HEK293 (cell line): ENCODE measurements around the gene PPIP5K2.

Source experiments
- CTCF ChIA-PET: fragments of 350-600 bp; formaldehyde crosslinking; extraction: SDS; loops from one replicate; lab custom pipeline; 2021; ENCODE audit warnings: antibody characterized with exemption; lab: Yijun Ruan, JAX
- POLR2A ChIA-PET: fragments of 300-600 bp; formaldehyde crosslinking; extraction: SDS; loops from one replicate; lab custom pipeline; 2020; ENCODE audit warnings: antibody characterized with exemption, inconsistent platforms; lab: Yijun Ruan, JAX
- H3K27ac ChIP-seq: fragments of 200-500 bp; sonication (Bioruptor generic); 2 replicates; pipeline ENCODE4 v1.5.1; 2014; ENCODE audit warnings: low read depth, low read length, control low read depth, inconsistent platforms; ENCODE audit errors: extremely low read depth
- H3K36me3 ChIP-seq, 2 experiments: fragments of 200-500 bp in 1 of 2; sonication (Bioruptor generic) in 1 of 2; 1 replicate in 1 of 2; 2 replicates in 1 of 2; pipeline ENCODE4 v1.5.1; 2014 to 2017; ENCODE audit warnings: inconsistent platforms in 2 of 2, low read length in 2 of 2; ENCODE audit not compliant: control insufficient read depth in 2 of 2, insufficient read depth in 1 of 2
- H3K4me1 ChIP-seq: fragments of 200-500 bp; sonication (Bioruptor generic); 2 replicates; pipeline ENCODE4 v1.5.1; 2014; ENCODE audit warnings: mild to moderate bottlenecking, low read length, inconsistent platforms; ENCODE audit not compliant: control insufficient read depth, insufficient read depth
- H3K4me3 ChIP-seq: 2 replicates; pipeline ENCODE4 v1.5.1; 2011; ENCODE audit warnings: low read depth, mild to moderate bottlenecking, control low read depth, low read length, moderate library complexity
- H3K9me3 ChIP-seq: fragments of 200-500 bp; sonication (Bioruptor generic); 2 replicates; pipeline ENCODE4 v1.5.1; 2014; ENCODE audit warnings: low read depth, low read length, inconsistent platforms; ENCODE audit not compliant: control insufficient read depth, insufficient read depth
- OSR2 ChIP-seq: fragments of 450-650 bp; formaldehyde crosslinking; IDR thresholded peaks from 2 replicates; pipeline ENCODE4 v1.5.1; 2016; ENCODE audit warnings: missing biosample characterization, missing genetic modification characterization
- WT1 ChIP-seq: fragments of 450-650 bp; formaldehyde crosslinking; IDR thresholded peaks from 2 replicates; pipeline ENCODE4 v1.5.1; 2016; ENCODE audit warnings: missing biosample characterization, missing genetic modification characterization
- ZBTB8A ChIP-seq: fragments of 450-650 bp; formaldehyde crosslinking; IDR thresholded peaks from 2 replicates; pipeline ENCODE4 v1.5.1; 2016; ENCODE audit warnings: missing biosample characterization, missing genetic modification characterization
- ZNF121 ChIP-seq: fragments of 450-650 bp; formaldehyde crosslinking; IDR thresholded peaks from 2 replicates; pipeline ENCODE4 v1.5.1; 2016; ENCODE audit warnings: missing biosample characterization, missing genetic modification characterization
- ZNF184 ChIP-seq: fragments of 450-650 bp; IDR thresholded peaks from 2 replicates; pipeline ENCODE4 v1.5.1; 2018; ENCODE audit warnings: missing biosample characterization, mild to moderate bottlenecking, missing genetic modification characterization
- ZNF239 ChIP-seq: fragments of 450-650 bp; formaldehyde crosslinking; IDR thresholded peaks from 2 replicates; pipeline ENCODE4 v1.5.1; 2016; ENCODE audit warnings: missing biosample characterization, missing genetic modification characterization
- ZNF354C ChIP-seq: fragments of 450-650 bp; formaldehyde crosslinking; IDR thresholded peaks from 2 replicates; pipeline ENCODE4 v1.5.1; 2016; ENCODE audit warnings: missing biosample characterization, missing genetic modification characterization, low read depth, borderline replicate concordance
- ZNF394 ChIP-seq: fragments of 450-650 bp; formaldehyde crosslinking; IDR thresholded peaks from 2 replicates; pipeline ENCODE4 v1.5.1; 2016; ENCODE audit warnings: missing biosample characterization, missing genetic modification characterization, mild to moderate bottlenecking, moderate library complexity, borderline replicate concordance
- ZNF423 ChIP-seq: fragments of 450-650 bp; formaldehyde crosslinking; IDR thresholded peaks from 2 replicates; pipeline ENCODE4 v1.5.1; 2016; ENCODE audit warnings: missing biosample characterization, missing genetic modification characterization
- ZNF473 ChIP-seq: fragments of 450-650 bp; formaldehyde crosslinking; IDR thresholded peaks from 2 replicates; pipeline ENCODE4 v1.5.1; 2017; ENCODE audit warnings: missing biosample characterization, missing genetic modification characterization
- ZNF529 ChIP-seq: fragments of 450-650 bp; formaldehyde crosslinking; IDR thresholded peaks from 2 replicates; pipeline ENCODE4 v1.5.1; 2017; ENCODE audit warnings: missing genetic modification characterization, missing biosample characterization; ENCODE audit not compliant: insufficient replicate concordance
- ZNF585B ChIP-seq: fragments of 450-650 bp; formaldehyde crosslinking; IDR thresholded peaks from 2 replicates; pipeline ENCODE4 v1.5.1; 2016; ENCODE audit warnings: missing biosample characterization, missing genetic modification characterization
- ZNF596 ChIP-seq: fragments of 450-650 bp; IDR thresholded peaks from 2 replicates; pipeline ENCODE4 v1.5.0; 2018; ENCODE audit warnings: missing biosample characterization, mild to moderate bottlenecking, missing genetic modification characterization, moderate library complexity
- ZNF621 ChIP-seq: fragments of 450-650 bp; formaldehyde crosslinking; IDR thresholded peaks from 2 replicates; pipeline ENCODE4 v1.5.1; 2017; ENCODE audit warnings: missing biosample characterization, missing genetic modification characterization
- ZNF660 ChIP-seq: fragments of 450-650 bp; IDR thresholded peaks from 2 replicates; pipeline ENCODE4 v1.5.1; 2018; ENCODE audit warnings: missing biosample characterization, mild to moderate bottlenecking, missing genetic modification characterization
- ZNF677 ChIP-seq: fragments of 450-650 bp; IDR thresholded peaks from 2 replicates; pipeline ENCODE4 v1.5.0; 2018; ENCODE audit warnings: missing biosample characterization, mild to moderate bottlenecking, missing genetic modification characterization, moderate library complexity
- ZNF791 ChIP-seq: fragments of 450-650 bp; formaldehyde crosslinking; IDR thresholded peaks from 2 replicates; pipeline ENCODE4 v1.5.1; 2016; ENCODE audit warnings: missing biosample characterization, missing genetic modification characterization
- TF ChIP-seq, protein P1 (sequence below): fragments of 450-650 bp; IDR thresholded peaks from 2 replicates; pipeline ENCODE4 v1.5.1; 2018; ENCODE audit warnings: missing biosample characterization, mild to moderate bottlenecking, missing genetic modification characterization
- TF ChIP-seq, protein P2 (sequence below): fragments of 450-650 bp; formaldehyde crosslinking; IDR thresholded peaks from 2 replicates; pipeline ENCODE4 v1.5.1; 2016; ENCODE audit warnings: missing biosample characterization, missing genetic modification characterization
- TF ChIP-seq, protein P3 (sequence below): fragments of 450-650 bp; formaldehyde crosslinking; IDR thresholded peaks from 2 replicates; pipeline ENCODE4 v1.5.1; 2016; ENCODE audit warnings: missing biosample characterization, missing genetic modification characterization
- TF ChIP-seq, protein P4 (sequence below): fragments of 450-650 bp; formaldehyde crosslinking; IDR thresholded peaks from 2 replicates; pipeline ENCODE4 v1.5.1; 2016; ENCODE audit warnings: missing biosample characterization, missing genetic modification characterization

Gene PPIP5K2

DNA sequence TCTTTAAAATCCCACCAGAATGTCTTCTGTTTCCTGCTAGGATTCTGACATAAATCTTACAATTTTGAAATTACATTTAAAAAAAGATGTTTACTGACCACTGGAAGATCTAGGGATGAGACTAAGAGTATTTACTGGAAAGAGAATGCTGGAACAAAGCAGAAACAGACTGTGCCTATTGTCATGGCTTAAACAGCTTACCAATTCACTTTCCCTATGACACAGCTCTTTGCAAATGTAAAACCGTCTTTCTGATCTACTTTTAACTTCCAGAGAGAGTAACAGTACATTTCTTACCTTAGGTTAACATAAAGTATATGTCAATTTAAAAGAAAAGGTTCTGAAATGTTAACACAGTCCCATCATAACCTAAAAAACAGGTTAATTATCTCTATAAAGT is 10.8 kb upstream of the PPIP5K2 start:
- CTCF ChIA-PET: no interaction called here
- POLR2A ChIA-PET: no interaction called here

DNA sequence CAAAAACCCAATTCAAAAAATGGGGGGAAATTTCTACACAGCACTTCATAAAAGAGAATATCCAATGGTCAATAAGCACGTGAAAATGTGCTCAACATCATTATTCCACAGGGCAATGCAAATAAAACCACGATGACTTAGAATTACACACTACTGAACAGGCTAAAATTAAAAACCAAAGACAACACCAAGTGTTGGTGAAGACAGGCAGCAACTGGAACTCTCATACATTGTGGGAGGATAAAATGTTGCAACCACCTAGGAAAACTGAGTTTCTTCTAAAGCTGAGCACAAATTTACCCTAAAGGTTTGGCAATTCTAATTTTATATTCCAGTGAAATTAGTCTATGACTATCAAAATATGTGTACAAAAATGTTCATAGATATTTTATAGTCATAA is 9.7 kb upstream of the PPIP5K2 start:
- H3K9me3 ChIP-seq: no peaks in the 10 kb centered on the region
- TF ChIP-seq ZNF184 (tag by site-specific recombination): peak; percentile 71; the same call in 1 of the 2 replicates
- no peak for TF ChIP-seq ZNF596 (tag by site-specific recombination)
- no peak for TF ChIP-seq ZNF473 (tag by site-specific recombination)
- peak; percentile 53 for TF ChIP-seq ZNF585B (tag by site-specific recombination)
- TF ChIP-seq, all 188 proteins: peak for 2
- H3K27ac ChIP-seq: no peak overlapping the region
- H3K4me3 ChIP-seq: no peak overlapping the region
- ChIA-PET CTCF (no interaction called here), POLR2A (interaction anchor here (1.5 kb wide), 1 partner anchor 10 kb away, joined by 4 read pairs; the partner anchor contains the start of genes GIN1 and PPIP5K2)
- no peaks in the 10 kb centered on the region for H3K36me3 ChIP-seq
- H3K4me1 ChIP-seq: peaks cover 7% of the 10 kb centered on the region

More for the DNA sequence above, 10.8 kb upstream of the PPIP5K2 start:
- no peak overlapping the region for H3K4me3 ChIP-seq
- H3K27ac ChIP-seq: no peak overlapping the region
- no peaks in the 10 kb centered on the region for H3K9me3 ChIP-seq
- peaks cover 3% of the 10 kb centered on the region; the same call in 1 of the 2 replicates for H3K4me1 ChIP-seq
- peaks cover 1 to 3% of the 10 kb centered on the region in 2 experiments; a peak in 1 of 3 replicates for H3K36me3 ChIP-seq
- TF ChIP-seq WT1 (tag by site-specific recombination) (no peak), ZBTB8A (no peak), ZNF791 (tag by site-specific recombination) (no peak), ZNF529 (tag by site-specific recombination) (no peak), ZNF677 (tag by site-specific recombination) (no peak), ZNF621 (tag by site-specific recombination) (no peak), ZNF423 (tag by site-specific recombination) (no peak), ZNF660 (tag by site-specific recombination) (no peak), ZNF394 (tag by site-specific recombination) (no peak), ZNF121 (tag by site-specific recombination) (no peak), ZNF354C (tag by site-specific recombination) (no peak), OSR2 (tag by site-specific recombination) (no peak), ZNF239 (tag by site-specific recombination) (no peak)
- TF ChIP-seq, protein P1, sequence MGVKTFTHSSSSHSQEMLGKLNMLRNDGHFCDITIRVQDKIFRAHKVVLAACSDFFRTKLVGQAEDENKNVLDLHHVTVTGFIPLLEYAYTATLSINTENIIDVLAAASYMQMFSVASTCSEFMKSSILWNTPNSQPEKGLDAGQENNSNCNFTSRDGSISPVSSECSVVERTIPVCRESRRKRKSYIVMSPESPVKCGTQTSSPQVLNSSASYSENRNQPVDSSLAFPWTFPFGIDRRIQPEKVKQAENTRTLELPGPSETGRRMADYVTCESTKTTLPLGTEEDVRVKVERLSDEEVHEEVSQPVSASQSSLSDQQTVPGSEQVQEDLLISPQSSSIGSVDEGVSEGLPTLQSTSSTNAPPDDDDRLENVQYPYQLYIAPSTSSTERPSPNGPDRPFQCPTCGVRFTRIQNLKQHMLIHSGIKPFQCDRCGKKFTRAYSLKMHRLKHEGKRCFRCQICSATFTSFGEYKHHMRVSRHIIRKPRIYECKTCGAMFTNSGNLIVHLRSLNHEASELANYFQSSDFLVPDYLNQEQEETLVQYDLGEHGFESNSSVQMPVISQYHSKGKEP (tag by site-specific recombination): no peak
- TF ChIP-seq, protein P2, sequence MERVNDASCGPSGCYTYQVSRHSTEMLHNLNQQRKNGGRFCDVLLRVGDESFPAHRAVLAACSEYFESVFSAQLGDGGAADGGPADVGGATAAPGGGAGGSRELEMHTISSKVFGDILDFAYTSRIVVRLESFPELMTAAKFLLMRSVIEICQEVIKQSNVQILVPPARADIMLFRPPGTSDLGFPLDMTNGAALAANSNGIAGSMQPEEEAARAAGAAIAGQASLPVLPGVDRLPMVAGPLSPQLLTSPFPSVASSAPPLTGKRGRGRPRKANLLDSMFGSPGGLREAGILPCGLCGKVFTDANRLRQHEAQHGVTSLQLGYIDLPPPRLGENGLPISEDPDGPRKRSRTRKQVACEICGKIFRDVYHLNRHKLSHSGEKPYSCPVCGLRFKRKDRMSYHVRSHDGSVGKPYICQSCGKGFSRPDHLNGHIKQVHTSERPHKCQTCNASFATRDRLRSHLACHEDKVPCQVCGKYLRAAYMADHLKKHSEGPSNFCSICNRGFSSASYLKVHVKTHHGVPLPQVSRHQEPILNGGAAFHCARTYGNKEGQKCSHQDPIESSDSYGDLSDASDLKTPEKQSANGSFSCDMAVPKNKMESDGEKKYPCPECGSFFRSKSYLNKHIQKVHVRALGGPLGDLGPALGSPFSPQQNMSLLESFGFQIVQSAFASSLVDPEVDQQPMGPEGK (tag by site-specific recombination): no peak
- TF ChIP-seq, protein P3, sequence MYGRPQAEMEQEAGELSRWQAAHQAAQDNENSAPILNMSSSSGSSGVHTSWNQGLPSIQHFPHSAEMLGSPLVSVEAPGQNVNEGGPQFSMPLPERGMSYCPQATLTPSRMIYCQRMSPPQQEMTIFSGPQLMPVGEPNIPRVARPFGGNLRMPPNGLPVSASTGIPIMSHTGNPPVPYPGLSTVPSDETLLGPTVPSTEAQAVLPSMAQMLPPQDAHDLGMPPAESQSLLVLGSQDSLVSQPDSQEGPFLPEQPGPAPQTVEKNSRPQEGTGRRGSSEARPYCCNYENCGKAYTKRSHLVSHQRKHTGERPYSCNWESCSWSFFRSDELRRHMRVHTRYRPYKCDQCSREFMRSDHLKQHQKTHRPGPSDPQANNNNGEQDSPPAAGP (tag by site-specific recombination): no peak
- TF ChIP-seq, protein P4, sequence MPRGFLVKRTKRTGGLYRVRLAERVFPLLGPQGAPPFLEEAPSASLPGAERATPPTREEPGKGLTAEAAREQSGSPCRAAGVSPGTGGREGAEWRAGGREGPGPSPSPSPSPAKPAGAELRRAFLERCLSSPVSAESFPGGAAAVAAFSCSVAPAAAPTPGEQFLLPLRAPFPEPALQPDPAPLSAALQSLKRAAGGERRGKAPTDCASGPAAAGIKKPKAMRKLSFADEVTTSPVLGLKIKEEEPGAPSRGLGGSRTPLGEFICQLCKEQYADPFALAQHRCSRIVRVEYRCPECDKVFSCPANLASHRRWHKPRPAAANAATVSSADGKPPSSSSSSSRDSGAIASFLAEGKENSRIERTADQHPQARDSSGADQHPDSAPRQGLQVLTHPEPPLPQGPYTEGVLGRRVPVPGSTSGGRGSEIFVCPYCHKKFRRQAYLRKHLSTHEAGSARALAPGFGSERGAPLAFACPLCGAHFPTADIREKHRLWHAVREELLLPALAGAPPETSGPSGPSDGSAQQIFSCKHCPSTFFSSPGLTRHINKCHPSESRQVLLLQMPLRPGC: no peak
